NCI-H2227 treated with DMSO at 0.1 percent for 48 hours (cell line): ENCODE results near the gene TRIM54.
"Not testable (repeated sequence)": the region's sequence is repeated elsewhere in the genome, so short reads cannot be mapped to it uniquely, and the experiment has no call there.

Source experiments
- DNase-seq: peaks from one replicate; lab custom pipeline; 2025; lab: John Stamatoyannopoulos, UW

TRIM54 gene

GRCh38 chr2:27258051-27258450 is 24.2 kb upstream of the TRIM54 start:
- no peak for DNase-seq

DNA sequence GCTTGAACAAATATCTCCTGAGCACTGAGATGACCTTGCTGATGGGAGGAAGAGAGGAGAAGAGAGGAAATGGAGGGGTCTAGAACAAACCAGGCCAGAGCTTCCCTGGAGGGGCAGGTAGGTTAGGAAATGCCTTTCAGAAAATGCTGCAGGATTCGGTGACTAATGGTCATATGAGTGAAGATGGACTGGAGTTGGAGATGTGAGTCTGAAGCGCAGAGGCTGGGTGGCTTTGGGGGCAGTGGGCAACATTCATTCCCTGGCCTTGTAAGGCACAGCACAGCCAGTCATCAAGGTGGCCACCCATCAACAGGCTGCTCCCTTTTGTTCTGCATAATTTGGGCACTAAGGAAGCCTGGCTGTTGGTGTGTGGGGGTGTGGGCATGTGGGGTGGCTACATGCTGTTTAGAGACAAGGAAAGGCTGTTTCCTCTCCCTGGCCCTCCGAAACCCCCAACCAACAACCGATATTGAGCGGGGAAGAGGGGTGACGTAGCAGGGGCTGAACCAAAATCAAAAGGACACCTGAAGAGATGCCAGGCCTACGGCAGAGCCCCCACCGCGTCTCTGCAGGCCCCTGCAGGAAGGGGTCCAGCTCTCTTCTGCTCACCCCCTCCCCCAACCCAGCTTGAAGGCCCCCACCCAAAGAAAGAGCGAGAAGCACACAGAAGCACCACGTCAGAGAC is 20.8 kb upstream of the TRIM54 start:
- no peak for DNase-seq

DNA sequence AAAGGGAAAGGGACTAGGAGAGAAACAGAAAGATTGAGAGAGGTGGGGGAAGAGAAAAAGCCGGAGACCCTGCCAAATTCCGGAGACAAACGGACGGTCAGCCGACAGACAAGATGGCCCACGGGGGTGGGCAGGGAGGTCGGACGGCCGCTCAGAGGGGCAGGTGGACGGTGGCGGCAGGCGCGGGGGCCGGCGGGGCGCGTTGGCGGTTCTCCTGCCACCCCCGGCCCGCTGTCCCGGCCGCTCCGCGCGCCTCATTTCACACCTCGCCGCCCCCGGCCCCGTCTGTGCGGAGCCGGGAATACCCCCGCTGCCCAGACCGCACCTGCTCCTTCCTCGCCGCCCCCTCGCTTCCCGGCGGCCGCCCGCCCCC is 20.3 kb upstream of the TRIM54 start:
- no peak for DNase-seq

DNA sequence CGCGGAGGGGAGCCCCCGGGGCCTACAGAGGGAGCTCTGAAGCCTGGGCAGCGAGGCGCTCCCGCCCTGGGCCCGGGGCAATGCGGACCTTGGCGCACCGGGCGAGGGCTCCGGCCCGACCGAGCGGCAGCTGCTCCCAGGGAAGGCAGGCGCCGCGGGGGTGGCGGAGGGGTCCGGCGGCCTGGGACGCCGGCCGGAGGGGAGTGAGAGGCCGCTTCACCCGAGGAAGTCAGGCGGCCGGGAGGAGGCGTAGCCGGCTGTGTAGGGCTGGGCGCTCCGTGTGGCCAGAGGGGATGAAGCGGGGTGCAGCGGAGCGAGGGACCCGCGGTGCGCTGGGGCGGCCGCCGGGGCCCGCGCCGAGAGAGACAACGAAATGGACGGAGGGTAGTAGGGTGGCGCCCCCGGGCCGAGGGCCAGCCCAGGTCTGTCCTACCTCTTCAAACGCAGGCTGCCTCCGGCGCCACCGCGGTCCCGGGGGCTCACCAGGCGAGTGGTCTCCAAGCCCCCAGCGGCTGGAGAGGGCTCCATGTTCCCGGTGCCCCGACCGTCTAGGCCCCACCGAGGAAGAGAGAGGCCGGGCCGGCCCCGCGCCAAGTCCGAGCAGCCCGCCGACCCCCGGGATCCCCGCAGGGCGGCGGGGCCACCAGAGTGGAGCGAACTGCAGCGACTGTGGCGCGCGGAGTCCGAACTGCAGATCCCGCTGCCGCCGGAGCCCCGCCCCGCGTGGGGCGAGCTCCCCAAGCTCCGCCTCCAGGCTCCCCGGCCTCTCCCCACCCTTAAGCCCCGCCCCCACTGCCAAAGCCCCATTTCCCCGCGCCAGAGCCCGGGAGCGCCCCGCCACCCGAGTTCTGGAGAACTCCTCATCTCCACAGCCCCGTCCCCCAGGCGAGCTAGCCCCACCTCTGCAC is 19.6 kb upstream of the TRIM54 start, which contains the start of gene SLC30A3:
Gene SLC30A3 (minus strand): TSS at position 669 of the 908 bp plus-strand sequence. CDS start 141 bp downstream, at position 528.
- DNase-seq = peak; percentile 37

DNA sequence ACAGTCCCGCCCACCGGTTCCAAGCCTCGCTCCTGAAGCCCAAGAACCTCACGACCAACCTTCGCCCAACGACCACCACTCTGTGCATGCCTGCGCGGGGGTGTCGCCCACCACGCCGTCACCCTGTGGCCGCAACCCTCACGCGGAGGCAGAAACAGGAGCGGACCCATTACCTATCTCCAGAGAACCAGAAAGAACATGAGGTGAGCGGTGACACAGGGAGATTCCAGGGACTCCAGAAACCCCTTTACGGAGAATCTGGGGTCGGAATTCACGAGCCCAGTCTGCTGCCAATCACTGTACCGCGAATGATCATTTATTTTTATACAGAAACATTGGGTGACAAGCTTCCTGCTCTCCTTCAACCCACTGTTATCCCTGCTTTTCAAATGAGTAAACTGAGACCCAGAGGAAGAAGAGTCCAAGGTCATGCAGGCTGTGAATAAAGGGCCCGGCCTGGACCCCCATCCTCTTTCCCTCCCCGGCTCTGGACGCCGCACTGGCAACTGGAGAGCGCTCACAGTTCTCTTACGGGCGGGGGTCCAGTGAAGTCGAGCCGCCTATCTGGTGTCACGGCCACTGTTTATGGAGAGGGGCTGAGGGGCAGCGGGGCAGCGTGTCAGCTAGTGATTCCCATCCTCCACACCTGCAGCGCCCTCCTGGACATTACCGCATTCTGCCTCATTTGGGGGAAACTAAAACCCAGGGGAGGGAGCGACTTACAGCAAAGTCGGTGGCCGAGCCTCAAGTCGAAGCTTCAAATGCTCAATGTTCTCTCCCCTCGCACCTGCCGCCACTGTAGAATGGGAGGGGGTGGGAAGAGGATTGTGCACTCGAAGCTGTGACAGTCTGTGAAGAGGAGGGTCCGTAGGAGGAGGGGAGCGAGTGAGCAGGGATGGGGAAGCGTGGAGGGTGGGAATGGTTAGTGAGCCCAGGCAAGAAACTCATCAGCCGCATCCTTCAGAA is 18.7 kb upstream of the TRIM54 start:
- DNase-seq = no peak

GRCh38 chr2:27264253-27264752 is 17.9 kb upstream of the TRIM54 start:
- no peak for DNase-seq

DNA sequence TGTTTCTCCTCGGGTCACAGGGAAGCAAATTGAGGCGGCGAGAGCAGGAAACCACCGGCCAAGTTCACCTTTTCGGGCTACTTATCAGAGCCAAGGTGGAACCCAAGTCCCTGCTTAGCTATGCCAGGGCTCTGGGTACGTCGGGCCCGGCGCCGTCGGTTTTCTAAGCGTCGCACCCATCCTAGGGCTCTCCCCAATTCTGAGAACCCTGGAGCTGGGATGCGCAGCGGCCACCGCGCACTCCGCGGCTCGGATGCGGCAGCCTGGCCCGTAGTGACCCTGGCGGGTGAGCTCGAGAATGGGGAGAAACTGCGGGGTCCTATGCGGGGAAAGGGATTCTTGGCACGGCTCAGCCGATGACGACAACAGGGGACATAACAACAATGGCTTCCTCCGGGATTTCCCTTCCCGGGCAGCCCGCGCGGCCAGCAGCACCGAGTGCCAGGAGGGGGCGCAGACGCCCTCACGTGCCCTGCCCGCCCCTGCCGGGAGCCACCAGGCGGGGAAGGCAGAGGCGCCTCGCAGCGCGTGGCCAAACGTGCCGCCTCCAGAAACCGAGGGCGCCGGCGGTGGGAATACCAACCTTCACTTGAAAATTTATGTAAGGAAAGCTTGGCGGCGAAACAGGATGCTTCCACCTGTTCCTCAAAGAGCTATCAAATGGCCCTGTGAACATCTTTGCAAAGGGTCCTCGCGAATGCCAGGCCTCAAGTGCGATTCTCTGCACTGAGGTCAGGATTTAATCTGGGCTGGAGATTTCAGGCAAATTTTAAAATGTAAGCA is 17.3 kb upstream of the TRIM54 start:
- DNase-seq = peak; percentile 57

DNA sequence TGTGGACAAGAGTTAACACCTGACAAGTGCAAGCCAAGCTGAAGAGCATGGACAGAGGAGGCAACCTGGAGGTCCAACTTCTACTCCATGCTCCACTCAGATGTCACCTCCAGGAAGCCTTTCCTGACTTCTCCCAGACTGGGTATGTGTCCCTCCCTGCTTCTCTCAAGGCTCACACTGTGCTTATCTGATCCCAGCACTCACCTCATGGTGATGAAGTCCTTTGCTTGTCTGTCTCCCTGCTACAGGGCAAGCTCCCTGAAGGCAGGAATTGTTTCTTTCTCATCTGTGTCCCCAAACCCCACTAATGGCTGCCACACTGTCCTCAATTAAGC is 16.7 kb upstream of the TRIM54 start:
- no peak for DNase-seq

- not testable (repeated sequence) for DNase-seq
These were observed 13.9 kb upstream of the TRIM54 start for GRCh38 chr2:27268296-27268695.

GRCh38 chr2:27270131-27270530 is 12.1 kb upstream of the TRIM54 start:
- DNase-seq = no peak

- no peak for DNase-seq
These were observed 11.6 kb upstream of the TRIM54 start for GRCh38 chr2:27270670-27271069.

DNA sequence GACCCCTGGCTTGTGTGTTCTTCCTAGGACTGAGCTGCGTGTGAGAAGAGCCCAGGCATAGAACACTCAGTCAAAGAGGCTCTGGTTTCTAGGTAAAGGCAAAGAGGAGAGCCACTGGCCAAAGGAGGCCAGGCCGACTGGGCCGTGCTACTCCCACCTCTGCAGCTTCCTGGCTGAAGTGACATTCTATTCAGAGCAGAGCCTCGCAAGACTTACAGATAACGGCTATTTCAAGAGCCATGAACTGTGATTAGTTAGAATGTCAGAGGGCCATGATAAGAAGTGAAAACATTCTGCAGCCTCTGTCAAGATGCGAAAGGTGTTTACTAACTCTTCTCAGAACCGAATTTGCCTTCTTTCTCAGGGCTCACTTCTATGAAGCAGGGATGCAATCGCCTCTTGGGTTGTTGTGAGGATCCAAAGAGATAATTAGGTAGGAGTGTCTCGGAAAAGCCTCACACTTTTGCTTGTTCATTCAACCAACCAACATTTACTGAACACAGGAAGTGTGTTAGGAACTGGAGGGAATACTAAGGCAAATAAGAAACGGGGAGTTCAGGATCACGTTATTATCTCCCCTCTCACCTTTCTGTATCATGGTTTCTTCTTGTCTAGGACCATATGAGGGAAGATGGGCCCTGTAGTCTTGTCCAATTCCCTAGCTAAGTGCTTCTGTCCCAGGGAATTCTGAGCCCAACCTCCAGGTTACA is 10.4 kb upstream of the TRIM54 start:
- DNase-seq = no peak

DNA sequence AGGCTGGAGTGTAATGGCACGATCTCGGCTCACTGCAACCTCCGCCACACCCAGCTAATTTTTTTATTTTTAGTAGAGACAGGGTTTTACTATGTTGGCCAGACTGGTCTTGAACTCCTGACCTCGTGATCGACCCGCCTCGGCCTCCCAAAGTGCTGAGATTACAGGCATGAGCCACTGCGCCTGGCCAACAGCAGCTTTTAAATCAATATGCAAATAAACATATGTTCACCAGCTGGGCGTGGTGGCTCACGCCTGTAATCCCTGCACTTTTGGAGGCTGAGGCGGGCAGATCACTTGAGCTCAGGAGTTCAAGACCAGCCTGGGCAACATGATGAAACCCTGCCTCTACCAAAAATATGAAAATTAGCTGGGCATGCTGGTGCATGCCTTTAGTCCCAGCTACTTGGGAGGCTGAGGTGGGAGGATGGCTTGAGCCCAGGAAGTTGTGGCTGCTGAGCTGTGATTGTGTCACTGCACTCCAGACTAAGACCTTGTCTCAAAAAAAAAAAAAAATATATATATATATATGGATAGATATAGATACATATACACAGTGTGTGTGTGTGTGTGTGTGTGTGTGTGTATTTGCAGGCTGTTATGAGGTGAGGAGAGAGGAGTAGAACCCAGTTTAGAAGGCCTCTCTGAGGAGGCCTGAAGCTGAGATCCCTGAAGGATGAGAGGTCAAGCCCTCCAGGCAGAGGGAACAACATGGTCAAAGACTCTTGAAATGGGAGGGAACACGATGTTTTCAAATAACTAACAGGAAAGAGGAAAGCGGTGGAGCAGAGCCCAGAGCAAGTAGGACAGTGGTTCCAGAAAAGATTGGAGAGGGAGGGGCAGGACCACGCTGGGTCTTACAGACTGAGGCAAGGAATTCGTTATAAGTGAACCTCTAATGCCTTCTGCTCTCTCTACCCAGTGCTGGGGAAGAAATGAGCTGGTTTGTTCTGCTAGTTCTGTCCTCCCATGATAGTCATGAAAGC is 9.4 kb upstream of the TRIM54 start:
- not testable (repeated sequence) for DNase-seq

DNA sequence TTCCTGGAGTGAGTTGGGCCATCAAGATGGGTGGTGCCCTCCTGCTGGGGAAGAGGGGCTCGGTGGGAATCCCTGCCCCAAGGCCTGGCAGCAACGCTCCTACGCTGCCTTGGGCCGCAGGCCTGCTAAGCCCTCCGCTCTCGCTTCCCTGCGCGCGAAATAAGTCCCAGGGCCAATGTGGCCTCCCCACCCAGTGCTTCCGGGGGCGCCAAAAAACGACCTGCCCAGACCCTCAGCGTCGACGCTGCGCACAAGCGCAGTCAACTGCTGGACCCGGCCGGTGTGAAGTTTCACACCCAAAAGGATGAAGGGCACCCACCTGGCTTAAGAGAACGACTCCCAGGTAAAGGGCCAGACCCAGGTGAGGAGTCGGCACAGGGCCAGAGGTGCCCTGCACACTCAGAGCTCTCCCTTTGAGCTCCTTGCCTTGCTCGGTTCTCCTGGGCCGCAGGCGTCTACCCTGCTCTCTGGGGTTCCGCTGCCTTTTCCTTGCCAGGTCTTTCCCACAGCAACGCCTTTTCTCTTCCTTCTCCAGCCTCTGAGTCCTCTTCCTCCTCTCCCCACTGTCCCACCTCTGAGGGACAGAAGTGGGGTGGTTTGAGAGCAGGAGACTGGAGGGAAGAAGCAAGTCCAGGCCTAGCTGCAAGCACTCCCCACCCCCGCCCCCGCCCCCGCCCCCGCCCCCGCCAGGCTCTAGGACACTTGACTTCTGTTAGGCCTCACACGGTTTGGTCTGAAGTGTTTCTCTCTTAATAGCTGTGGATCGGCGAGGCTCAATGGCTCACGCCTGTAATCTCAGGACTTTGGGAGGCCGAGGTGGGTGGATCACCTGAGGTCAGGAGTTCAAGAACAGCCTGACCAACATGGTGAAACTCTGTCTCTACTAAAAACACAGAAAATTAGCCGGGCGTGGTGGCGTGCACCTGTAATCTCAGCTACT is 6.7 kb upstream of the TRIM54 start, which contains the start of gene DNAJC5G:
Gene DNAJC5G (plus strand): TSS at position 223 of the 940 bp plus-strand sequence. CDS start 1,296 bp downstream, outside the sequence.
- no peak for DNase-seq

DNA sequence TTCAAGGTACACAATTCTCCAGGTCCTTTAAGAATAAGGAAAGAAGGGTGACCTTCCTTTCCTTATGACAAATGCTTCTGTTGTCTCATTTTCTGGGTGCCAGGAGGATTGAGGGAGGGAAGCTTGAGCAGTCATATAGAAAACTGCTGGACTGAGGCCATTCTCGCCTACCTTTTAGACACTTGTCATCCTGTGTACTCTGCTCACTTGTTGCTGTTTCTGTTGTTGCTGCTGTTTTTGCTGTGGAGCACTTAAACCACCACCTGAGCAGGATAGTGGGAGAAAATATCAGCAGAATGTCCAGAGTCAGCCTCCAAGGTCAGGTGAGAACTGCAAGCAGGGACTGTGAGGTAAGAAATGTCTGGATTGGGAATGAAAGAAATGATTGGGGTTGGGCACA is 4.2 kb upstream of the TRIM54 start:
- no peak for DNase-seq

GRCh38 chr2:27280826-27281225 is 1.4 kb upstream of the TRIM54 start:
- no peak for DNase-seq

DNA sequence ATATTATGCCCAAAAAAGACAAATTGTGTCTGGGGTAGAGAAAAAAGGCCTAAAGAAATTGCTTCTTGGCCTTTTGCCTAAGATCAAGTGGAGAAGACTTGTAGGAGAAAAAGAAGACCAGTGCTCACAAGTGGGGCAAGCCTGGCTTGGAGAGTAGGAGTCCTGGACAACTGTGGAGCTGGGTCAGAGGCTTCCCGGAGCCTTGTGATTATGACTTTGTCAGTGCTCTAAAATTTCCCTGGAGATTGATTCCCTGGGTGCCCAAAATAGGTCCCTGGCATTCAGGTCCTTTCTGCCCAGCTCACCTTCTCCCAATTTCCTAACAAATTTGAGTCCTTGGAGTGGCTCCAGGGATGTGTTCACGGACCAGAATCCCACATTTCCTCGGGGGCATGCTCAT is 787 bp upstream of the TRIM54 start:
- DNase-seq = no peak

DNA sequence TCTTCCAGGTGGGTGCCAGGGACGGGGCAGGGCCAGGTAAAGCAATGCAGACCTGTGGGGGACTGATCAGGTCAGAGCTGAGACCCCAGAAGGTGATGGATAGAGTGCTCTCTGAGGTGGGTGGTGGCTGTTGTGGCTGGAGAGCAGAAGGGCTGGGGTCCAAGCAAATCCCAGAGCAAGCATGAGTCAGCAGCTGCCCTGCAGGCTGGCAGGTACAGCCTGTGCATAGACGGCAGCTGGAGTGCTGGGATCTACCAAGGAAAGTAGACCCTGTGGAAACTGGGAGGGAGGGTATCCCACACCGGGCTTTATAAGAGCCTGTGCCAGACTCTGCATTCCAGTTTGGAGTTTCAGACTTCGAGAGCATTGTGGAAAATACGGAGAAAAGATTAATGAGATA is 663 bp downstream of the TRIM54 start:
- no peak for DNase-seq
